Measurements from ENCODE around the gene CELSR1.
A peak's percentile ranks its signal among the peaks of the same experiment; 100 is the strongest.

Gene CELSR1

DNA sequence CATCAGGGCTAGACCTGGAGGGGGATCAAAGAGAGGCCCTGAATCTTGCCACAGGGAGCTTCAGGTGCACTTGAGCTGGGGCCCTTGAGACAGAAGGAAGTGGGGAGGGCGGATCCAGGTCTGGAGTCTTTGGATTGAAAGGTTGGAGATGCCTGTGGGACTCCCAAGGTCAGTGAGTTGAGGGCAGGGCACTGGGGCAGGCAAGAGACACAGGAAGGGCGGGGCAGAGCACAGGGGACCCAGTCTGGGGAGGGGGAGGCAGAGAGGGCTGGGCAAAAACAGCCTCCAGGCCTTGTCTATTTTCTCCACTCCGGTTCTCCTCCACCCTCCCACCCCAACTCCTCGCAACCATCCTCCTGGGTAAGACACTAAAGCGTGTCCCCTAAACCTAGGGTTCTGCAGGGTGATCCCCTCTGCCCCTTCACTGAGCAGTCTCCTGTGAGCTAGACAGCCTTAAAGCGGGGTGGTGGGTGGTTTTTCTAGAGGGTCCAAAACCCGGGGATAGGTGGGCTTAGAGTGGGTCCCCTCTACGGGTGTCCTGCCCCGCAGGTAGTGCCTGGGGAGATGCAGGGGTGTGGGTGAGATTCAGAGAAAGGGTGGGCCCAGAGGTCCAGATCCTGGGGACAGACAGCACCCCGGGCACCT is 38.6 kb upstream of the CELSR1 start:
- DNase-seq (ENCODE audit: extremely low spot score, insufficient read length, low read depth) (no peak), FAIRE-seq (no peak)

GRCh38 chr22:46574993-46575910 is 37.8 kb upstream of the CELSR1 start:
- FAIRE-seq (no peak), DNase-seq (ENCODE audit: extremely low spot score, insufficient read length, low read depth) (no peak)

DNA sequence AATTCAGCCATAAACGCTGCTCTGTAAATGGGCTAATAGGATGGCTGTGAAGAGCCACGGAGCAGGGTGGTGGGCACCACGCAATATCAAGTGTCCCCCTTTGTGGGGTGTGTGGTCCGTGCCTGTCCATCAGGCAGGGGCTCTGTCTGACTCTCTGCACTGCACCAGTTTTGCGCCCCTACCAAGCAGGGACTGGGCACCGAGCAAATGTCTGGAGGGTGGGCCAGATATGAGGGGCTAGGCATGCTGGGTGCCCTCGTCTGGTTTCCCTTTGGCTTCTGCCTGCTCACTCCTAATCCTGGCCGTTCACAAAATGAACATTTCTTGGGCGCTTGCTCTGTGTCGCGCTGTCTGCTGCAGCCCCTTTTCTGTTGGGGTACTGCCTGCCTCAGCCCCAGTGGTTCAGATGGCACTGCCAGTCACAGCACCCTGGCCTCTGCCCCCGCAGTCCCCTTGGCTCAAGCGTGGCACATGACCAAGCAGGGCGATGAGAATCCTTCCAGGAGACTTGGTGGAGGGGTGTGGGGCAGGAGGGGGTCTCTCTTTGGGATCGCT is 37.1 kb upstream of the CELSR1 start:
- FAIRE-seq: no peak
- DNase-seq (ENCODE audit: extremely low spot score, insufficient read length, low read depth): no peak

- no peak for FAIRE-seq
- DNase-seq (ENCODE audit: extremely low spot score, insufficient read length, low read depth): no peak
Measured at GRCh38 chr22:46573781-46574437, 36.5 kb upstream of the CELSR1 start.

DNA sequence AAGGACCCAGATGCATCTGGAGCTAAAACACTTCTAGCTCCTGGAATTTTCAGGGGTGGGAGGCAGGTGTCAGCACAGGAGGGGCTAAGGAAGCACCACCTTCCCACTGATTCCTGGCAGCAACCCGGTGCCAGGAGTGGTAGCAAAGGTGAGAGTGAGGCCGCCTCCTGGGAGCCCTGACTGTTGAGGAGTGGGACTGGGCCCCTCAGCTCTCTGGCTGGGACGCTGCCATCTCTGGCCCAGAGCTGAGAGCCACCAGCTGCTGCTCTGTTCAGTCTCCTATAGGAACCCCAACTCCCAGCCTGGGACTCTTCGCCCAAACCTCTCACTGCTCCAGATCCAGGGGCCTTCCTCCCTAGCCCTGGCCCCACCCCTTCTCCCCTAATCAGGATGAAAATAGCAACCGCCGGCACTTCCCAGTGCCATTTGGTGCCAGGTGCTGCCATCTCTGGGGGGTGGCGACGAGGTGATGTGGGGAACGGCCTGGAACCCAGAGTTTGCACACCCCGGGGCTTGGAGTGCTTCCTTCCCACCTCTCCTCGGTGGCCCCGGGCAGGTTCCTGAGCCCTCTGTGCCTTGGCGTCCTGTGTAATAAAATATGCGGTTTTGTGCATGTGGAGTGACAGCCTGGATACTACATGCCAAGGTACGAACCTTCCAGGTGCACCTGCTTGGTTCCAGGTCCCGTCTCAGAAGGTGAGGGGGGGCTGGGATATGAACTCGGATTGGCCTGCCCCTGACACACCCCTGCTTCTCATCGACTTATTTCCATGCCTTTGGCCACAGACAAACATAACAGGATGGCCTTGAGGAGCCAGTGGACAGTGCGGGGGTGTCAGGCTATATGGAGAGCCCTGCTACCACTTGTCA is 35.7 kb upstream of the CELSR1 start:
- FAIRE-seq: no peak
- no peak for DNase-seq (ENCODE audit: extremely low spot score, insufficient read length, low read depth)

- FAIRE-seq (no peak), DNase-seq (ENCODE audit: extremely low spot score, insufficient read length, low read depth) (no peak)
Measured at GRCh38 chr22:46571642-46572250, 34.3 kb upstream of the CELSR1 start.

DNA sequence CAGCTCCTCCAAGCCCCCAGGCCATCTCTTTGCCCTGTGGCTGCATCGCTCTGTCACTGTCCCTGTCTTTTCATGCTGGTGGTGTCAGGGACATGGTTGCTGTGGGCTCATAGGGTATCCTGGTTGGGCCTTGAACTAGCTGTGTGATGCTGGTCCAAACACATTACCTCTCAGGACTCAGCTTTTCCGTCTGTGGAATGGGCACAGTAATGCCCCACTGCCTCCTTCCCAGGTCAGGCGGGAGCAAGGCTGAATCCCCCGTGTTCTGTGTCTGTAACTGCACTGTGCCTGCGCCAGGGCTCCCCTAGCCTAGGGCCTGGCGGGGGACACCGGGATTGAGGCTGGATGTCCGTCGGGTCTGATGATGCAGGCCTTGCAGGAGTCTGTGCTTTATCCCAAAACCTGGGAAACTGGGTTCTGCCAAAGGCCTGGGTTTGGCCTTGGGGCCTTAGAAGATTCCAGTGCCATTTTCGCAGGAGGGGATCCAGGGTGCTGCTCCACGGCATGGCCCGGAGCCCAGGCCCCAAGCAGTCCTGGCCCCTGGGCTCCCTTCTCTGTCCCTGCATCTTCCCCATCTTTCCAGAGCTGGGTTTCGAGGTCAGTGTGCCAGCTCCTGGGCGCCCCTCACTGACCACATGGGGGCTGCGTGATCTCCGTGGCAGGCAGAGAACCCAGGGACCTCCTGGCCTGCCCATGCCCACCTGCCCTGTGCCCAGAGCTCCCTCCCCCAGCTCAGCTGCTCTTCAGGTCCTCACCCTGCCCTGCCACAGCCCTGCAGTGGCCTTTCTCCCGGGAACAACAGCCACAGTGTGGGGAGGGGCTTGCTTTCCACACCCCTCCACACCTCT is 32.7 kb upstream of the CELSR1 start:
- FAIRE-seq (no peak), DNase-seq (ENCODE audit: extremely low spot score, insufficient read length, low read depth) (no peak)

DNA sequence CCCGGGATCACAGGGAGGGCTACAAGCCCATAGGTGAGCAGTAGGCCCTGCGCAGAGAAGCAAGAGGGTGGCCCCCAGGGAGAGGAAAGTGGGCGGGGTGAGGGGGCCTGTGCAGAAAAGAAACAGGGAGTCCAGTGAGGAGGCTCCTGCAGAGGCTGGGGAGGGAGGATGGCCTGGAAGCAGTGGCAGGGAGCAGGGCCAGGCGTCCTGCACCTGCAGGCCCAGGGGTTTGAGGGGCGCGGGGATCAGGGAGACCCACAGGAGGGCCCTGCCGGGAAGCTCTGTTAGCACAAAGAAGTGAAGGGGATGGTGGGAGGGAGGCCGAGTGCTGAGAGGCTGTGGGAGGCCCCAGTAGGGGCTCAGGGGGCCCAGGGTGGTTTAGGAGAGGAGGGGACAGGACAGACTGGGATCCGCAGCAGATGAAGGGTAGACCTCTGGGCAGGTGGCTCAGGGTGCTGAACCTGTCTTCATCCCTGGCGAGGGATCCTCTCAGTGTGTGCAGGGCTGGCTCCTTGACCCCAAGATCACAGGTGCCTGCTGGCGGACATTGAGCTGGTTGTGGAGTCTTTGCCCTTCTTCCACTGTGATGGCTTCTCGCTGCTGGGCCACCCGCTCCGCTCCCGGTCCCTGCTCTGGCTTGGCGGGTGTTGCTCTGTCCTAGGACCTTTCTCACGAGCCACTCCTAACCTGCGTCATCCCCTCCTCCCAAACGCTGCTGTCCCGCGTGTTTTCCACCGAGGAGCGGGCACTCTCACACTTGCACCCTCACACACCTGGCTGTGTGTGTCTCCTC is 31.8 kb upstream of the CELSR1 start:
- FAIRE-seq: no peak

GRCh38 chr22:46568102-46568809 is 30.8 kb upstream of the CELSR1 start:
- no peak for FAIRE-seq
- no peak for DNase-seq (ENCODE audit: extremely low spot score, insufficient read length, low read depth)

More for the DNA sequence above, 31.8 kb upstream of the CELSR1 start:
- DNase-seq (ENCODE audit: extremely low spot score, insufficient read length, low read depth): no peak

- no peak for FAIRE-seq
- no peak for DNase-seq (ENCODE audit: extremely low spot score, insufficient read length, low read depth)
Measured at GRCh38 chr22:46567471-46567870, 30.1 kb upstream of the CELSR1 start.

DNA sequence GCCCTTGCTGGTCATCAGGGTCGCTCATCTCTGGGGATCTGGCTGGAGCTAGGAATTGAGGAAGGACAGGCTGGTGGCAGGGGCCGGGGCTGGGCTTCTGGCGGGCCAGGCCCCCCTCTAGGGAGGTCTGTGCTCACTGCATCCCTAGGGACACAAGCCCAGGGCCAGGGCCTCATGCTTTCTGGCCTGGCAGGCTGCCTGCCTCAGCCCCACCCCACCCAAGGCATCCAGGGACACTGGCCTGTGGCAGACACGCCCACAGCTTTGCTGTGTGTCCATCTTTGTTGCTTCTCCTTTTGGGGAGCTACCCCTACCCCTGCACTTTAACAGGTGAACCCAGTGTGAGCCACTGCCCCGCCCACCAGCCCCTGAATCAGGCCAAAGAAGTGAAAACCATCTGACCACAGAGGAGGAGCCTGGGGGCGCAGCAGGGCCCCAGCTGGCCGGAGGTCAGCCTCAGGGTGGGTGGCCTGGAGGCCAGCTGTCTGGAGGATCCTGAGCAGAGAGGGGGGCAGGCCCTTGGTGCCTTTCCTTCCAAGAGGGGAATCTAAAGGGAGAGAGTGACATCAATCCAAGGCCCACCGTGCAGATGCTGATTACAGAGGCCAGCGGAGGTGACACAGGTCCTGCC is 26.8 kb upstream of the CELSR1 start:
- DNase-seq (ENCODE audit: extremely low spot score, insufficient read length, low read depth): no peak
- no peak for FAIRE-seq

- FAIRE-seq: peak; percentile 87
- no peak for DNase-seq (ENCODE audit: extremely low spot score, insufficient read length, low read depth)
Measured at GRCh38 chr22:46563381-46564083, 26.1 kb upstream of the CELSR1 start.

DNA sequence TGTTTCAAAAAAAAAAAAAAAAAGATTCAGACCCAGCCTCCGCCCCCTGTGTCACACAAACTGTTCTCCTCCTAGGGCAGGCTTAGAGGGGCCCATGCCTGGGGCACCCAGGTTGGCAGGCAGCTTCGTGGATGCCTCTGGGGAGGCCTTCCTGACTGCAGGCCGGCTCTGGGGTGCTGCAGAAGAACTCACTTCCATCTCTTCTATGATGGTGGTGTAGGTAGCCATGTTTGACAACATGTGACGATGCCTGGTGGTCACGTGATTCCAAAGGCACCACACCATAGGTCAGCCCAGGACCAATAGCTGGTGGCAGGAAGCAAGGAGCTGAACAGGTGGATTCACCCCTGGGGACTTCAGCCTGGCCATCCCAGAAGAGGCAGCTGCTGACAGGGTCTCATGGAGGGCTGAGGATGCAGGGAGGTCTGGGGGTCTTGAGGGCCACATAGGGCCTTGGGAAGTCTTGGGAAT is 24.1 kb upstream of the CELSR1 start:
- no peak for DNase-seq (ENCODE audit: extremely low spot score, insufficient read length, low read depth)
- FAIRE-seq: peak; percentile 78

- DNase-seq (ENCODE audit: extremely low spot score, insufficient read length, low read depth) (no peak), FAIRE-seq (no peak)
Measured at GRCh38 chr22:46560696-46561295, 23.4 kb upstream of the CELSR1 start.

DNA sequence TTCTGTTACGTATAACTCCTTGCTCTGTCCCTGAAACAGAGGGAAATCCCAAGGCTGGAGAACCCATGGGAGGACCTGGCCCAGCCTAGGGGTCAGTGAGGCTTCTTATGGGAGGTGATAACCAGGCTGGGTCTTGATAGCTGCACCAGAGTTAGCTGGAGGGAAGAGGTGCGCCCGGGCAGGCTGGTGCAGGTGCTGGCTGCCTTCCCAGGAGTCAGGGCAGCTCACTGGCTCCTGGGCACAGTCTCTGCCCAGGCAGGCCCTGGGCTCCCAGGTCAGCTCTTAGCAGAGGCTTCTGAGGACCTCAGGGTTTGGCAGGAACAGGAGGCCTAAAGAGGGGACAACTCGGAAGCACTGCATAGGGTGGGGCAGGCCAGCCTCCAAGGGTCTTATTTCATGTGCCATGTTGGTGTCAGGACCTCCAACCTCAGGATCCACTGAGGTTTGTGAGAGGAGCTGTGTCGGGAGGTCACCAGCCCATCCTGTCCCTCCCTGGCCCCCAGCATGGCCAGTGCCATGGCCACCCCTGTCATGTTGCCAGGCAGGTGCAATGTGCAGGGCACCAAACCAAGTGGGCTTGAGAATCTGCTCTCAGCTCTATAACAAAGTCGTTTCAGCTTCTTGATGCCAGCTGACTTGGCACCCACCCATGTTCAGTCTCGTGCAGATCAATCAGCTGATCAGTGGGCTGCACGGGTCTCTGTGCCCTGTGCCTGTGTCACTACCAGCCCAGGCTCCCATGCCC is 20.5 kb upstream of the CELSR1 start:
- FAIRE-seq (no peak), DNase-seq (ENCODE audit: extremely low spot score, insufficient read length, low read depth) (no peak)
